GM19239 (cell line): ENCODE data around the gene ANO6.

Experiments
- DNase-seq: peaks from one replicate; pipeline ENCODE4 v3.0.0; 2011; ENCODE audit warnings: low spot score; ENCODE audit not compliant: insufficient read length
- FAIRE-seq: peaks from 2 replicates; lab custom pipeline; 2011; peaks lifted over from hg19 to GRCh38; lab: Jason Lieb, UNC

The ANO6 gene

DNA sequence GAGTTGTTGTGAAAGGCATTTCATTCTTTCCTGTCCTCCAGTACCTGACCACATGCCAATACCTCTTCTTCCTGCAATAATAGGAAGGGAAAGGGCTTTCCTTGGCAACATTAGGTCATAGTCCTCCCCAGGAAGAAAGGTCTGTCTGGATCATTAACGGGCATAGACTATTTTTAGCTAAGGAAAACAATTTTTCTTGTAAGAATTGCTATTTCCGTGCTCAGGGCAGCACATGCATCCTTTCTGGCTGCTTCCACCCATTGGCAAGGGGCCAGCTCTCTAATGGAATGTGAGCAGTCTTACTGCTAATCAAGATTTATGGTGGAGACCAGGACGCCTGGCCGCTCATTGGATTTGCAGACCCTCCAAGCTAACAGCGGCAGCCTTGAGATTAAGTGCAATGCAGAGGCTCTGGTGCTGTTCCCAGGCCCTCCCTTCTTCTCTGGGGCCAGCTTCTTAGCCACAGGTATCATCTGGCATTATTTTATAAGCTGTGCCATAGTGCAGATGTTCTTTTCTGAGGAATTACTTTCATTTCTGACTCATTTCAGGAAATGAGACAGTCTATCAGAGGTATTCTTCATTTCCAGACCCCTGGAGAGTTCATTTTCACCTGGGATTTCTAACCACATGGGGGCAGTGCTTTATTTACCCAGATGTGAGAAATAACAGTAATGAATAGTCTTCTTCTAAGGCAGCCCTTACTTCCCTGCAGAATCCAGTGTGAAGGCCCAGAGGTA is 52.9 kb downstream of the ANO6 start:
- FAIRE-seq (peak; percentile 68), DNase-seq (no peak)

DNA sequence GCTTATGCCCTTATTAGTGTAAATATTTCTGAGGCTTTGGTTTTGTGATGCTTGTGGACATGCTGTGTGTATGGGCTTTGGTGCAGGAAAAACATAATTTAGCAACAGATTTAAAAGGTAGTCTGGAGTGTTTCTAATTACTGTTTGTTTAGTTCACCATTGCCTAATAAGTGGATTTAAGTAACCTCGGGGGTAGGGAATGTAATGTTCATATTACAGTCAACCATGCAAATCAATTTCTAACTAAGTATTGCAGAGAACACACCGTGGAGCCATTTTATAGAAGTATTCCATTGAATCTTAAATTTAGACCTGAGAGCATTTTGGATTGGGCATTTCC is 53.5 kb downstream of the ANO6 start:
- FAIRE-seq, result no peak
- DNase-seq, result no peak

DNA sequence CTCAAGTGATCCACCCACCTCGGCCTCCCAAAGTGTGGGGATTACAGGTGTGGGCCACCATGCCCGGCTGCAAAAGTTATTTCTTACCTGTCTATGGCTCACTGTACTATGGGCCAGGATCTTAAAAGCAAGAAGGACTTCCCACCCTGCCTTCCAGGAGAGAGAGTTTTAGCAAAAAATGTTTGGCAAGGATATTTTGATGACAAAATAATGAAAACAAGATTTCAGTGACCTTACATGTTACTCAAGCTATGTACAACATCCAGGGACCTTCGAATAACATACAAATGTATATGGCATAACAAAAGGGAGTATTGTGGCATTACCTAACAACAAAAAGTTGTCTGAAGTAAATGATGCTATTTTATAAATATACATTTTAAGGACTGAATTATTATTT is 55.1 kb downstream of the ANO6 start:
- DNase-seq (no peak), FAIRE-seq (no peak)

DNA sequence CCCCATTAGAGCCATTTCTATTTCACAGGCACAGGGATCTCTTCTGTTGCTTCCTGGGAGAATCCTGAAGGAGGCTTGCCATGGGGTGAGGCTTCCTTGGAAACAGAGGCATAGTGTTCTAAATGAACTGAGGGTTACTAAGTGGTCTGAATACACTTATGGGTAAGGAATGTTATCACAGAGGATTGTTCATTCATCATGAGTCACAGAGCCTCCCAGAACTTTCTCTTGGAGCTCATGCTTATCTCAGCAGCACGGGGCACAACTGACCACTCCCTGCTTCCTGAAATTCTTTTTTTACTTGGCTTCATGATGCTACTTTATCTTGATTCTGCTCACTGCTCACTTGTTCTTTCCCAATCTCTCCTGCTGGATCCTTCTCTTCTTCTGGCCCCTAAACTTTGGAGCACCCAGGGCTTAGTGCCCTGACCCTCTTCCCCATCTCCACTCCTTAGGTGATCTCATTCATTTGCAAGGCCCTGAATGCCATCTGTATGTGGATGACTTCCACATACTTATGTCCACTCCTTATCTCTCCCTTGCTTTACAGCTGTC is 57.9 kb downstream of the ANO6 start:
- no peak for DNase-seq
- FAIRE-seq, result no peak

DNA sequence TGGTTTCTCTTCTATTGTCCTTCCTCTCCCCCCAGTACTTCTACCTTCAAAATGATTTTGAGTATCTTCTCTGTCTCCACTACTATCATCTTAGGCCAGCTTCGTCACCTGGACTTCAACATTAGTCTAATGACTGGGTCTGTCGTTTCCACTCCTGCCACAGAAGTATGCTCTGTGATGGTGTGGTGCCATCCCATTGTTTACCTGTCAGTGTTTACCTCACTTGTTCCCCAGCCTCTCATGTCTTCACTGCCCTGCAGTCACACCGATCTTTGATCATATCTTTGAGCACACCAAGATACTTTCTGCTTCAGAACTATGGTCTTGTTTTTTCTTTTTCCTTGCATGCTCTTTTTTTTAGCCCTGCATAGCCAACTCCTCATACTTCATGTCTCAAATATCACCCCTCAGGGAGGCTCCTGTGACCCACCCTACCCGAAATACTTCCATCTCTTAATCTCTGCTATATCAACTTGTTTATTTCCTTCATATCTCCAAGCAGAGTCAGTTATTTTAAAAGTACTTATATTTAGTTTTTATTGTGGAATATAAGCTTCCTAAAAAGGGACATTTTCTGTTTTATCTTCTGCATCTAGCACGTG is 60.4 kb downstream of the ANO6 start:
- DNase-seq (no peak), FAIRE-seq (no peak)

DNA sequence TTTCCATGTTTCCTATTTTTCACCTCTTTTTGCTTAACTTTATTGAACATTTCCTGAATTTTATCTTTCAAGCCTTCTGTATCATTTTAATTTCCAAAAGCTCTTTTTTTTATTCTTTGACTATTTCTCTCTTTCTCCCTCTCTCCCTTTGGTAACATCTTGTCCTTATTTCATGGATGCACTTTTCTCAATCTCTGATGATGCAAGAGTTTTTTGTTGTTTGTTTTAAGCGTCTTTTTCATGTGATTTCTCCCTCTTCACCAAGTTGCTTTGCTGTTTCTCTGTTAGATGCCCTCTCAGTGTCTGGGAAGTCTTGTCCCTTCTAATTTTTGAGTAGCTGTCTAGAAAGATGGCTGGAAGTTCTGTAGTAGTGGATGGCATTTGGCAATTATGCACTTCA is 62.6 kb downstream of the ANO6 start:
- FAIRE-seq (no peak), DNase-seq (no peak)

DNA sequence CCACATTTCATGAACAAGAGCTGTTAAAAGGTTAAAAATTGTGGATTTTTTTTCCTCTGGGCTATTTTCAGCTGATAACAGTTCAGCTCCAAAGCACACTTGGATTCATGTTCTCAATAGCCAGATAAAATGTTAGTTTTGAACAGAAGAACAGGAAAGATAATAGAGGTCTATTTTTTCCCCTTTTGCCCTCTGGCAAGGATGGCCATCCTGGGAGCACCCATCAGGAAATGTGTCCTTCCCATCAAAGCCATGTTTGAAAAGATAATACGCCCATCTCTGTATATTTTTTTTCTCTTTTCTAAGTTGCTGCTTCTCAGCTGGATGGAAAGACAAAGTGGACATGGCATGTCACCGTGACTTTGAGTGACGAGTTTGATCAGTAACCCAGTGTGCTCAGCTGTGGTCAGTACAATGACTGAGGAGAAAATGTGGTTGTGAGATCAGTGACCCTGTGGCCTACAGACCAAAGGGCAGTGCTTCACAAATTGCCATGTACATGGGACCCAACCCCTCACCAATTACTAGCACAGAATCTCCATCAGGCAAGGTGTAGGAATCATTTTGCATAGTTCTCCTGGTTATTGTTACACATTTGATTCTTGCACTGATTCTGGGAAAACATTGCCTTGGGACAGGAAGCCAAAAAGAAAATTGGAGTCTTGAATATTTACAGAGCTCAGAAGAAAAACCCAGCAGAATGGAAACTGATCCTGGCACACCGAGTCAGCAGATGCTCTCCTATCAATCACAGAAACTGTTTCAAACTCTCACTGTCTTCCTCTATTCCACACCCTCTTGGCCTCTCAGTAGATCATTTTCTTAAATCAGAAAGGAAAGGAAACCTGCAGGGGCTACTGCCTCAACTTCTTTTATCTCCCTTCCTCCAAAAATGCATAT is 64.3 kb downstream of the ANO6 start:
- FAIRE-seq, result no peak
- no peak for DNase-seq

DNA sequence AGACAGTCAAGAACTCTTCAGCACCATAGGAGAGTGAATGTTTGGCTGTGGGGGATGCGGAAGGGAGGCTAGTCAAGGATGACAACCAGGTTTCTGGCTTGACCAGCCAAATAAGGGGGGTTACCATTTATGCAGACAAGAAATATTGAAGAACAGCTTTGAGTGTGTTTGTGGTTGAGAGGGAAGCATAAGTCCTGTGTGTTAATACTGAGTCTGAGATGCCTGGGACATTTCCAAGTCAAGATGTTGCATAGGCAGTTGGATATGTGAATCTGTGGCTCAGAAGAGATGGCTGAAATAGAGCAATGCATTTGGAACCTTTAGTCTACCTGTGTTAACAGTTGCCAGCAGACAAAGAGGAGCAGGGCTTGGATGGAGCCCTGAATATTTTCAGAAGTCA is 66.1 kb downstream of the ANO6 start:
- DNase-seq (no peak), FAIRE-seq (no peak)

DNA sequence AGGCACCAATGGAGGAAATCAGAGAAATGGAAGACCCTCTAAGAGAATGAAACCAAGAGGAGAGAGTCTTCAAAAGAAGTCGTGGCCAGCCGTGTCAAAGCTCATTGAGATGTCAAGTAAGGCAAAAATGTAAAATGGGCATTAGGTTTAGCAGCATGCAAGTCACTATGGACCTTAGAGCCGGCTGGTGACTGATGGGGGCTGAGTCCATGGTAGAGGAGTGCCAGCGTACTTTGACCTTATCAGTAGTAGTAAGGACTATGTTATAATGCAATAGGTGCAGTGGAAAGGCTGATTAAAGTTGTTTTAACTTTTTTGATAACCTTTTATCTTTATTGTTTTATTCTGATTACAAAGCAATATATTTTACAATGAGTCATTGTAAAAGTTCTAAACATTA is 66.5 kb downstream of the ANO6 start:
- FAIRE-seq, result no peak
- DNase-seq, result no peak

DNA sequence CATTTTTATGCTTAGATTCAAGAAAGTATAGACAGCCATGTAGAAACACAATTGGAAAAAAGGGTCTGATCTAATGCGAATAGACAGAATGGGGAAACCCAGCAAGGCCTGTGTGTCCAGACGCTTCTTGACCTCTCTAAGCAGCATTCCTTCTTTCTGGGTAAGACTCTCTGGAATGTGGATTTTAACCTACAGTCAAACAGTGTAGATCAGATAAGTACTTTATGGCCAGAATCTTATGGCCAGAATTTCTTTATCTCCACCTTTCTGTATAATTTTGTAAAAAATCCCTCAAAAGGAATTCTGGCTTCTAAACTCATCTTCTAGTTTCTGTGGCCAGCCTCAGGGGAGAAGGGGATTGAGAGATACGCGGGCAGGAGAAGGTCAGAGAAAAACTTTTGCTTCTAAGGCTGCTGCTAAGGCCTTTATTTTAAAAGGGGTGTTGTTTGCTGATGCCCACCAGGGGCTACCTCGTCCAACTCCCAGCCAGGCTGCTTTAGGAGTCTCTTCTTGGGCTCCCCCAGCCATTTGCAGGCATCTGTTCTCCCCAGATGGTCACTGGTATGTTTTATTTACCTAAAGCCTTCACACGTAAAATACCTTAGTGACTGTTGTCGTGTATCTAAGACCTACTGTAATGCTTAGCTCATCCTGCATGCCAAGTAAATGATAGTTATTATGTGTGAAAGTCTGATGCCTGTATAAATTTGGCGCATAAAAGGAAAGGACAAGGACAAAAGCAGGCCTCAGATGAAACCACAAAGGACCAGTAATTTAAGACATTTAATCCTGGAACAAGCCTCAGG is 68.4 kb downstream of the ANO6 start:
- no peak for DNase-seq
- FAIRE-seq, result no peak

DNA sequence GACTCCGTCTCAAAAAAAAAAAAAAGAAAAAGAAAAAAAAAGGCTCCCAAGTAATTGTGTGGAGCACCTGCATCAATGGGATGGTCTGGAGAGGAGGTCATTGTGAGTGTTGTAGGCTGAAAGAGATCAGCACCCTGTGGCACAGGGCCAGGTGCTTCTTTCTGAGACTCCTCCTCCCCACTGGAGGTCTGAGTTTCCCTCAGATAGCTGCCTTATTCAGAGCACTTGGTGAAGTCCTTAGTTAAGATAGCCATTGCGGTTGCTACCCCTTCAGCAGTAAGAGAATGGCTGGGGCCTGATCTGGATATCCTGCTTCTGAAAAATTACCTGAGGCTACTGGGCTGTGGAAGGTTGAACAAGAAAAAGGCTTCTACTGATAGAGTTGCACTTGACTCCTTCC is 69.8 kb downstream of the ANO6 start:
- FAIRE-seq, result no peak
- DNase-seq, result no peak

DNA sequence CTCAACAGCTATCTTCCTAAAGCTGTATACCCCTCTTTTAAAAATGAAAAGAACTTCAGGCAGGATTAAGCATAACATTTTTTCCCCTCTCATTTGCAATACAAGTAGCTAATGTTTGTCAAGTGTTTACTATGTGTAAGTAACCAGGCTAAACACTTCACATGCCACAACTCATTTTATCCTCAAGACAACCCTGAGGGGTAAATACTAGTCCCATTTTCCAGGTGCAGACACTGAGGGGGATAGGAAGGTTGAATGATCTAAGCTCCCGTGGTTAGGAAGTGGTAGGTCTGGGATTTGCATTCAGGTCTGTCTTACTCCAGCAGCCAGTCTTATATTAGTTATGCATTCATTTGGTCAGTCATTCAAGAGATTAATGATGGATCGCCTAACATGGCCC is 70.7 kb downstream of the ANO6 start:
- no peak for DNase-seq
- FAIRE-seq, result no peak

DNA sequence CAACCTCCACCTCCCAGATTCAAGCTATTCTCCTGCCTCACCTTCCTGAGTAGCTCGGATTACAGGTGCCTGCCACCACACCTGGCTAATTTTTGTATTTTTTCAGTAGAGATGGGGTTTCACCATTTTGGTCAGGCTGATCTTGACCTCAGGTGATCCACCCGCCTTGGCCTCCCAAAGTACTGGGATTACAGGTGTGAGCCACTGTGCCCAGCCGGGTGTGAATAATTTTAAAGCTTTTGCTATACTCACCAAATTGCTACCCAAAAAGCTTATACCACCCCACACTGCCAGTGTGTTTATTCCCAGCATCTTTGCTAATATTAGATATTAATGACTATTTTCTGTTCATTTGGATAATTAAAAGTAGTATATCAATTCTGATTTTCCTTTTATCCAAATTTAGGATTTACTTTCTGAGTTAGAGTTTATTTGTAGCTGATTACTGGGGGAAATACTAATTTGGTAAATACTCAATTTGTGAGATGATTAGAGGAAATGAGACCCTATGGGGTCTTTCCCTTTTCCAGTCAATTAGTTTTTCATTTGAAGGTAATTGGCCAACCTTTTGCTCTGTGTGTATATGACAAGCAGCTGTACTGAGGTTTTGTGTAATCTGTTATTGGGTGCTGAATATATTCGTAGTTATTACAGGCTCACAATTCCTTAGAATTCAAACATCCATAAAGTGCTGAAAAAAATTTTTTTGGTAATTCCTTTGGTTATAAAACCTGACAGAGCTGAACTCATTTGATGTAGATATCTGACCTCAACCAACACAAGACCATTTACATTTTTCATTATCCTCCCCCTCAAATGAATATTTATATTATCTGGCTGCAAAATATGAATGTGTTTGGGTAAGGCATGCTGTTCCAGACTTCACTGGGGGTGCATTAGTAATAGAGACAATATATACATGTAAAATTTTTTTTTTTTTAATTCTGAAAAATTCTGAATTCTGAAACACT is 73.6 kb downstream of the ANO6 start:
- FAIRE-seq (no peak), DNase-seq (no peak)

DNA sequence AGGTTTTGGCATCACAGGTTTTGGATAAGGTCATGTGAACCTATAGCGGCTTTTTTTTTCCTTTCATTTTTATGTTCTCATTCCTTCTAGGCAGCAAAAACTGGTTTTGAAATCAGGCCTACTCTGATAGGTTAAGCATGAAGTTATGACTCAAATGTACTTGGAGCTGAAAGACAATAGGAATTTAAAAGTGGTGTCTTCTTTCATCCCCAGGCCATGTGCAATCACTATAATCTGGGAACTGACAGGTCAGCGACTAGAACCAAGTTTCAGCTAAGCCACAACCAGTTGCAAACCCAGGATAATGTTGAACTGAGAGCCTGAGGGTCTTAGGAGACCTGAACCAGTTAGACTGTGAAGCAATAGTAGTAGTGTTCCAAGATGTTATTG is 74.3 kb downstream of the ANO6 start:
- FAIRE-seq (peak; percentile 18), DNase-seq (no peak)

DNA sequence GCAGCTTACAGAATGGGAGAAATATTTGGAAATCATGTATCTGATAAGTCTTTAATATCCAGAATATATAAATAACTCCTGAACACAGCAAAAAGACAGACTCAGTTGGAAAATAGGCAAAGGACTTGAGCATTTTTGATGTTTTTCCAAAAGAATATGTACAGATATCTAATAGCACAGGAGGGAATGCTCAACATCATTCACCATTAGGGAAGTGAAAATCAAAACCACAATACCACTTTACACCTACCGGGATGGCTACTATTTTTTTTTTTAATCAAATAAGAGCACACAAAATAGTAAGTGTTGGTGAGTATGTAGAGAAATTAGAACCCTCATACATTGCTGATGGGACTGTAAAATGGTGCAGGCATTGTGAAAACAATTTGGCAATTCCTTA is 75.6 kb downstream of the ANO6 start:
- no peak for DNase-seq
- FAIRE-seq, result no peak

DNA sequence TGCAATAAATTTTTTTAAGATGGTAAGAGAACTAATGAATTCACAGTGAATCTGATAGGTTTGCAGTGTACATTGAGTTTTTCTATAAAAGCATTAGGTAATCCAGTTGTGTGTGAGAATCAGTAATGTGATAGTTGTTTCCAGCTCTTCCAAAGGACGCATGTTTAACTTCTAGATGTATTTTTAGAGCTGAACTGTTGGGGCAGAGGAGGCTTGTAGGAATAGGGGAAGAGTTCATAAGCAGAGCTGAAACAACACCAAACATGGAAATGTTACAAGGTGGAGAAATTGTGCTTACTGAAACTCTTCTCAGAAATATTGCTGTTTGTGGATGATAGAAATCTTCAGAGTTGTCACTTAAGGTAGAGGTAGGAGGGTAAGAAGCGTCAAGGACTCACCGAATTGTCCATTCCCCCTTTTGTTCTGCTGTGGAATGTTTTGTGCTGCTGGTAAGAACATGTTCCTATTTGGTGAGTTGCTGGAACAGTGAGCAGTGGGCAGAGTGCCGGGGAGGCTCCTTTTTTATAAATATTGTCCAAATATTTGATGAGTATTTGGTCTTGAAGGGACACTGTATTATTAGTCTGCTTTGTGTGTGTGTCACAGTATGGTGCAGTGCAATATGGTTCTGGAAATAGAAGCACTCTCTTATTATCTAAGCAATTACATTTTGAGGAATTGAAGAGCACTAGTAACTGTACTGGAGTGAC is 76.7 kb downstream of the ANO6 start:
- no peak for DNase-seq
- no peak for FAIRE-seq

DNA sequence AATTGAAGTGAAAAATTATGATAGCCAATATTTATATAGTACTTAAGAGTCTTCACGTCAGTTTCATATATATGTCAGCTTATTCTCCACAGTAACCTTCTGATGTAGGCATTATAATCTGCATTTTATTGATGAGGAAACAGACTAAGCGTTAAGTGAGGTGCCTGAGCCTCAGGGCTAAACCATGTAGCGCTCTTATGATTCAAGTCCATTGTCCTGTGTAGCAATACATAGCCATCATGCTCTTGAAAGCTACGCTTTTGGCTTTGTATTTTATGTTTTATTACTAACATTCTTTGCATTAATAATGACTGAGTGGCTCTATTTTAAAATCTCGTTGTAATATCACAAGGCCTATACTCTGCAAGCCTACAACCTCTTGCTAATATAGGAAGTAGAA is 79.0 kb downstream of the ANO6 start:
- FAIRE-seq (no peak), DNase-seq (no peak)

DNA sequence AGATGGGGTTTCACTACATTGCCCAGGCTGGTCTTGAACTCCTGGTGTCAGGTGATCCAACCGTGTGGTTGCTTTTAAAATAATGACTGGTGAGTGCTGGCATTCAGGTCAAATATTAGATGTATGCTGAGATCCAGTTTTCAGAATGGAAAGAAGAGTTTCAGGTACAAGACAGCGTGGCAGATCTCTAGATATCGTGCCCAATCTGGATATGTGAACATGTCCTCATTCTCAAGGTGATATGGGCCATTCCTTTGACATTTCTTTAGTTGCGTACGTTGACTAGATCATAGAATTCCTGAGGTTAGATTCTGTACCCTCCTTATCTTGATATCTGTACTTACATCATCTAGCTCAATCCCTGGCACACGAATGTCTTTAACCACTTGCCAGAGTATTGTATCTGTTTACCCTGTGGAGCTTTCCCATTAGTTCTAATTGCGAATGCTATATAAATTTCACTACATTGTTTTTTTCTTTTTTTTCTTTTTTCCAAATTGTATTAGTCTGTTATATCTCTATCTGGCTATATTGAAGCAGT is 80.2 kb downstream of the ANO6 start:
- FAIRE-seq (no peak), DNase-seq (no peak)
